ACHN (cell line): ENCODE data around the gene C4orf51.
A peak's percentile ranks its signal among the peaks of the same experiment; 100 is the strongest.
"Not testable (repeated sequence)": the region's sequence is repeated elsewhere in the genome, so short reads cannot be mapped to it uniquely, and the experiment has no call there.

Experiments
- DNase-seq: peaks from one replicate; pipeline ENCODE4 v3.0.0-alpha.2; 2015
- in situ Hi-C: cut with HindIII; loops from 2 replicates; pipeline ENCODE4 v1.10.0; 2017; ENCODE audit warnings: low sequenced_read_pairs, low pct_ligation_motif_present, low pct_unique_long_range_greater_than_20kb

C4orf51 gene

GRCh38 chr4:145679991-145680455 is at the start of gene C4orf51:
TSS of gene C4orf51 (plus strand) at chr4:145680146. CDS start at chr4:145680204, 58 bp downstream.
- peak; percentile 20 for DNase-seq
- in situ Hi-C loops: no loop called here

- in situ Hi-C loops: no loop called here
Observed at GRCh38 chr4:145635117-145635516, 44.8 kb upstream of the C4orf51 start.

GRCh38 chr4:145635630-145636029 is 44.3 kb upstream of the C4orf51 start:
- in situ Hi-C loops: no loop called here

More at GRCh38 chr4:145635117-145635516, 44.8 kb upstream of the C4orf51 start:
- DNase-seq: no peak

GRCh38 chr4:145639186-145639698 is 40.7 kb upstream of the C4orf51 start:
- in situ Hi-C loops: no loop called here
- DNase-seq: no peak

More at GRCh38 chr4:145635630-145636029, 44.3 kb upstream of the C4orf51 start:
- no peak for DNase-seq

DNA sequence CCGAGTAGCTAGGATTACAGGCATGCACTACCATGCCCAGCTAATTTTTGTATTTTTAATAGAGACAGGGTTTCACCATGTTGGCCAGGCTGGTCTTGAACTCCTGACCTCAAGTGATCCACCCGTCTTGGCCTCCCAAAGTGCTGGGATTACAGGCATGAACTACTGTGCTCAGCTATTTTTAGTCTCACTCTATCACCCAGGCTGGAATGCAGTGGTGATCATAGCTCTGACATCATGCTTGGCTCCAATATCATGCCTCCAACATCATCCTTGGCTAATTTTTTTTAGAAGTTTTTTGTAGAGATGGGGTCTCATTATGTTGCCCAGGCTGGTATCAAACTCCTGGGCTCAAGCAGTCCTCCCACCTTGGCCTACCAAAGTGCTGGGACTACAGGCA is 39.7 kb upstream of the C4orf51 start:
- DNase-seq, in situ Hi-C loops: not testable (repeated sequence)

- no peak for DNase-seq
- in situ Hi-C loops: no loop called here
Observed at GRCh38 chr4:145643295-145643694, 36.7 kb upstream of the C4orf51 start.

- no peak for DNase-seq
- in situ Hi-C loops: no loop called here
Observed at GRCh38 chr4:145644699-145645098, 35.2 kb upstream of the C4orf51 start.

DNA sequence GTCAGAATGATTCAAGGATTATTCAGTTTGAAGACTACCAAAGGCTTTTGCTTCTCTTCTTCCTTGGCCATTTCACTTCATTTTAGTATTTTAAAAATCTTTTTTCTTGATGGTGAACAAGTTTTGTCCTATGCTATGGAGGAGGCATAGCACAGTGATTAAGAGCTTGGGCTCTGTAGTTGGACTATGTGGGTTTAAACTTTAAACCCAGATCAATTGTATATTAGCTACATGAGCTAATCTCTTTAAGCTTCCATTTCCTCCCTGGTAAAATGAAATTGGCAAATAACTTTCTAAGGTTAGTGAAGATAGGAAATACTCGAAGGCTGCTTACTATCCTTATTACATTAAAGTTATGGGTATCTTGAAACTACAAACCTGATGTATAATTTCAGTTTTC is 23.8 kb upstream of the C4orf51 start:
- no peak for DNase-seq
- in situ Hi-C loops: no loop called here

DNA sequence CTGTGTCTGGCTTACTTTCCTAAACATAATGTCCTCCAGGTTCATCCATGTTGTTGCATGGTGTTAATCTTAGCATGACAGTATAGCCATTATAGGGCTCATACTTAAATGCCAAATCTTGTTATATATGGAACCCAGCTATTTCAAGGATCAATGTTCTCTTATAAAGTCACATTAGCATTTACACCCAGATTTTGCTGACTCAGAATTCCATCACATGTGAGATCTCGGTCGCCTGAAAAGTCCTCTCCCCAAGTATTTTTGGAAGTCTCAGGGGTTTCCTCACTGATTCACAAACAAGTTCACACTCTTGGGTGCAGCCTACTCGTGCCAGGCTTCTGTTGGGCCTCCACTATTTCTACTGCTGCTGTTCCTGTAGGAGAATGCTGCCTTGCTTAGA is 19.9 kb upstream of the C4orf51 start:
- in situ Hi-C loops: no loop called here
- no peak for DNase-seq

DNA sequence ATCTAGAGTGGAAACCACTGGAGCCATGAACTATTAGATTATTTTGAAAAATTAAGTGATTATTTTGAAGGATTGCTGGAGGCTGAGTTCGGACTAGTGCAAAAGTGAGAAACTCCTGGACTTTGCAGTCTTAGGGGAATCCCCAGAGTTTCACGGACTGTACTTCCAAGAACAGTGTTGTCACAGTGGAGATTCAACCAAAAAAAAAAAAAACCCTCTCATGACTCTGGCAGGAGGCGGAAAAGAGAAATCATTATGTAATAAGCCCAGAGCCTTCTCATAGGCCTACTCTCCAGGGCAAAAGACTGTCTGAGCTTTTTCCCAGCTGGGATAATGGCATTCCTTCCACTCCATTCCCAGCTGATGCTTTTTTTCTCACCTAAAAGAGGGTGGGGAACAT is 16.8 kb upstream of the C4orf51 start:
- in situ Hi-C loops: no loop called here
- no peak for DNase-seq

DNA sequence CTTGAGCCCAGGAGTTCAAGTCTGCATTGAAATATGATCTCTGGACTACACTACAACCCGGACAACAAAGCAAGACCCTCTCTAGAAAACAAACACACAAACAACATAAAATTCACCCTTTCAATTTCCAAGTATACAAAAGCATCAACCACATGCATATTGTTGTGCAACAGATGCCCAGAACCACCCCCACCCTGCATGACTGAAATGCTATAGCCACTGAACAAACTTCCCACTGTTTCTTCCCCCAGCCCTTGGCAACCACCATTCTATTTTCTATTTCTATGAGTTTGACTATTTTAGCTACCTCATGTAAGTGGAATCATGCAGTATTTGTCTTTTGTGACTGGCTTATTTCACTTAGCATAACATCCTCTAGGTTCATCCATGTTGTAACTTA is 14.2 kb upstream of the C4orf51 start:
- DNase-seq: no peak
- in situ Hi-C loops: no loop called here

- in situ Hi-C loops: no loop called here
Observed at GRCh38 chr4:145670422-145670821, 9.5 kb upstream of the C4orf51 start.

GRCh38 chr4:145679520-145679919 is 426 bp upstream of the C4orf51 start:
- in situ Hi-C loops: no loop called here
- DNase-seq: peak; percentile 60

More at GRCh38 chr4:145670422-145670821, 9.5 kb upstream of the C4orf51 start:
- no peak for DNase-seq

DNA sequence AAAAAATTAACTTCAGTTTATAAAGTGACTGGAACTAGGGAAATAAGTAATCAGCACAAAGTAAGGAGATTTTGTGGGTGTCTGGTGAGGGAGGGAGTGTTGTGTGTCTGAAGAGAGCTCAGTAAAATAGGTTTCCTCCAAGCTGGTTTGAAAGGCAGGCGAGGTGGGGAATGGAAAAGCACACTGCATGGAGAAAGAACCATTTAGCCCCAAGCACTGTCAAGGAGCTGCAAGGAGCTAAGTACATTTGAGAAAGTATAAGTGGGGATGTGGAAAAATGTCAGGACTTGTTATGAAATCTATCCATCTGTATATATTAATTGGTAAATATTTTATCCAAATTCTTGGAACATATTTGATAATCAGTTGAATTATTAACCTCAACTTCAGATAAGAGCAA is 956 bp downstream of the C4orf51 start:
- in situ Hi-C loops: no loop called here
- no peak for DNase-seq

- DNase-seq: no peak
- in situ Hi-C loops: no loop called here
Observed at GRCh38 chr4:145681518-145681917, 1.6 kb downstream of the C4orf51 start.

- in situ Hi-C loops: no loop called here
- no peak for DNase-seq
Observed at GRCh38 chr4:145681956-145682355, 2.0 kb downstream of the C4orf51 start.

DNA sequence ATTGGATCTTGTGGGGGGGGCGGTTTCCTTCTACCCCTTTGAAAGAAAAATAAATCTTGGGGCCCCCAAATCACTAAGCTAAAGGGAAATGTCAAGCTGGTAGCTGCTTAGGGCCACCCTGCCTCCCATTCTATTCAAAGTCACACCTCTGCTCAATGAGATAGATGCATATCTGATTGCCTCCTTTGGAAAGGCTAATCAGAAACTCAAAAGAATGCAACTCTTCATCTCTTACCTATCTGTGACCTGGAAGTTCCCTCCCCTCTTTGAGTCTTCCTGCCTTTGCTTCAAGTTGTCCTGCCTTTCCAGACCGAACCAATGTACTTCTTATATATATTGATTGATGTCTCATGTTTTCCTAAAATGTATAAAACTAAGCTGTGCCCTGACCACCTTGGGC is 7.0 kb downstream of the C4orf51 start:
- no peak for DNase-seq
- in situ Hi-C loops: no loop called here

DNA sequence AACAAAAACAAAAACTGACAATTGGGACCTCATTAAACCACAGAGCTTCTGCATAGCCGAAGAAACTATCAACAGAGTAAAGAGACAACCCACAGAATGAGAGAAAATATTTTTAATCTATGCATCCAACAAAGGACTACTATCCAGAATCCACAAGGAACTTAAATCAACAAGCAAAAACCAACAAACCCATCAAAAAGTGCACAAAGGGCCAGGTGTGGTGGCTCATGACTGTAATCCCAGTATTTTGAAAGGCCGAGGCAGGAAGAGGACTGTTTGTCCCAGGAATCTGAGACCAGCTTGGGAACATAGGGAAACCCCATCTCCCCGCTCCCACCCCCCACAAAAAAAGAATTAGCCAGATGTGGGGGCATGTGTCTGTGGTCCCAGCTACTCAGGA is 10.7 kb downstream of the C4orf51 start:
- in situ Hi-C loops: no loop called here
- no peak for DNase-seq

GRCh38 chr4:145691416-145691815 is 11.5 kb downstream of the C4orf51 start:
- in situ Hi-C loops, DNase-seq: not testable (repeated sequence)

DNA sequence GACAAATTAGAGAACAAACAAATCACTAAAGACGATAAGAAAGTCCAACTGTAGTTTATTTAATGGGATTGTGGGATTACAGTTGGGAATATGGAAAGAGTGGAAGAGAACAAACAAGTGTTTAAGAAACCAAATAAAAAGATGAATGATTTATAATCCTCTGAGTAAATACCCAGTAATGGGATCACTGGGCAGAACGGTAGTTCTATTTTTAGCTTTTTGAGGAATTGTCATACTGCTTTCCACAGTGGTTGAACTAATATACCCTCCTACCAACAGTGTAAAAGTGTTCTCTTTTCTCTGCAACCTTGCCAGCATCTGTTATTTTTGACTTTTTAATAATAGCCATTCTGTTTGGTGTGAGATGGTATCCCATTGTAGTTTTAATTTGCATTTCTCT is 15.0 kb downstream of the C4orf51 start:
- DNase-seq: no peak
- in situ Hi-C loops: no loop called here

DNA sequence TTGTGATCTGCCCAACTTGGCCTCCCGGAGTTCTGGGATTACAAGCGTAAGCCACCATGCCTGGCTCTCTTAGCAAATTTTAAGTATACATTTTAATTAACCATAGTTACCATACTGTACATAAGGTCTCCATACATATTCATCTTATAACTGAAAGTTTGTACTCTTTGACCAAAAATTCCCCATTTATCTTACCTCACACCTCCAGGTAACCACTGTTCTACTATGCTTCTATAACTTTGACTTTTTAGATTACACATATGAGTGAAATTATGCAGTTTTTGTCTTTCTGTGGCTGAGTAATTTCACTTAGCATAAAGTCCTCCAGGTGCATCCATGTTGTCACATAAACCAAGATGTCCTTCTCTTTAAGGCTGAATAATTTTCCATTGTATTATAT is 17.4 kb downstream of the C4orf51 start:
- no peak for DNase-seq
- in situ Hi-C loops: no loop called here
